Mesothelial cell of epicardium (in vitro differentiated cells): ENCODE data around the gene CAMTA1. TPM values are rescaled to one million over a fixed set of nuclear protein-coding genes. Genes with fewer than 3 reads are reported as not detected.

ENCODE experiments used
- DNase-seq, 2 experiments: peaks; one replicate each; pipeline ENCODE4 v3.0.0; 2021; ENCODE audit warnings: low spot score in 2 of 2; ENCODE audit not compliant: unreplicated experiment in 2 of 2
- H3K27ac Mint-ChIP-seq: 2 replicates; pipeline ENCODE4 v1.8.0; 2021; ENCODE audit warnings: mixed read lengths
- H3K27me3 Mint-ChIP-seq: 2 replicates; pipeline ENCODE4 v1.8.0; 2021; ENCODE audit warnings: low read depth, mixed read lengths
- H3K36me3 Mint-ChIP-seq: 2 replicates; pipeline ENCODE4 v1.8.0; 2021; ENCODE audit warnings: mixed read lengths
- H3K4me1 Mint-ChIP-seq: 2 replicates; pipeline ENCODE4 v1.8.0; 2021; ENCODE audit warnings: mixed read lengths
- H3K4me3 Mint-ChIP-seq: 2 replicates; pipeline ENCODE4 v1.8.0; 2021; ENCODE audit warnings: mild to moderate bottlenecking, moderate library complexity, mixed read lengths
- H3K9me3 Mint-ChIP-seq: 2 replicates; pipeline ENCODE4 v1.8.0; 2021; ENCODE audit warnings: mixed read lengths
- CTCF ChIP-seq: fragments of 200-600 bp; sonication (generic); IDR thresholded peaks from one replicate; pipeline ENCODE4 v1.5.0; 2021; ENCODE audit warnings: antibody characterized with exemption; ENCODE audit not compliant: unreplicated experiment
- total RNA-seq: library from RNA; stranded (reverse); gene quantifications from 3 replicates; pipeline ENCODE4 v1.2.1, GENCODE V29; 2021

Gene CAMTA1
- total RNA-seq, 1 donor from 2014 or later: 70.4 TPM

GRCh38 chr1:6922096-6922931, 137.1 kb downstream of the CAMTA1 start:
- H3K9me3 Mint-ChIP-seq: peaks cover 19% of the 10 kb centered on the region
- peaks cover 3% of the 10 kb centered on the region for H3K36me3 Mint-ChIP-seq
- H3K27me3 Mint-ChIP-seq: peaks cover 8% of the 10 kb centered on the region
- no peak for DNase-seq
- no peak overlapping the region for H3K4me3 Mint-ChIP-seq
- TF ChIP-seq CTCF: no peak
- H3K4me1 Mint-ChIP-seq: peaks cover 12% of the 10 kb centered on the region
- H3K27ac Mint-ChIP-seq: no peak overlapping the region

GRCh38 chr1:6923012-6923411, 137.8 kb downstream of the CAMTA1 start:
- H3K4me3 Mint-ChIP-seq: no peak overlapping the region
- H3K9me3 Mint-ChIP-seq: peaks cover 19% of the 10 kb centered on the region
- H3K36me3 Mint-ChIP-seq: peaks cover 3% of the 10 kb centered on the region
- H3K4me1 Mint-ChIP-seq: peaks cover 9% of the 10 kb centered on the region
- no peak overlapping the region for H3K27ac Mint-ChIP-seq
- no peak for DNase-seq
- TF ChIP-seq CTCF: no peak
- H3K27me3 Mint-ChIP-seq: peaks cover 9% of the 10 kb centered on the region

- H3K4me1 Mint-ChIP-seq: peaks cover 7% of the 10 kb centered on the region
Observed at GRCh38 chr1:6923416-6923815, 138.2 kb downstream of the CAMTA1 start.

GRCh38 chr1:6923955-6924881, 139.0 kb downstream of the CAMTA1 start:
- DNase-seq: no peak
- TF ChIP-seq CTCF: no peak
- Mint-ChIP-seq H3K9me3 (peaks cover 19% of the 10 kb centered on the region), H3K4me1 (peaks cover under 1% of the 10 kb centered on the region), H3K4me3 (no peak overlapping the region), H3K27ac (no peak overlapping the region), H3K36me3 (peaks cover 3% of the 10 kb centered on the region), H3K27me3 (peaks cover 16% of the 10 kb centered on the region)

More at GRCh38 chr1:6923416-6923815, 138.2 kb downstream of the CAMTA1 start:
- peaks cover 13% of the 10 kb centered on the region for H3K27me3 Mint-ChIP-seq
- DNase-seq: no peak
- peaks cover 3% of the 10 kb centered on the region for H3K36me3 Mint-ChIP-seq
- no peak overlapping the region for H3K4me3 Mint-ChIP-seq
- no peak overlapping the region for H3K27ac Mint-ChIP-seq
- H3K9me3 Mint-ChIP-seq: peaks cover 19% of the 10 kb centered on the region
- TF ChIP-seq CTCF: no peak

GRCh38 chr1:6924891-6925290, 139.6 kb downstream of the CAMTA1 start:
- TF ChIP-seq CTCF: no peak
- Mint-ChIP-seq H3K4me1 (no peaks in the 10 kb centered on the region), H3K36me3 (peaks cover 3% of the 10 kb centered on the region), H3K9me3 (peaks cover 19% of the 10 kb centered on the region), H3K4me3 (no peak overlapping the region), H3K27me3 (peaks cover 16% of the 10 kb centered on the region), H3K27ac (no peak overlapping the region)
- DNase-seq: no peak
